Neural progenitor cell (in vitro differentiated cells): ENCODE results near the gene TRPM2. TPM values are rescaled to one million over a fixed set of nuclear protein-coding genes. Genes with fewer than 3 reads are reported as not detected.

Experiments
- DNase-seq: peaks from one replicate; pipeline ENCODE4 v3.0.0-alpha.2; 2016; ENCODE audit warnings: low spot score
- H2AFZ ChIP-seq: fragments of 200-600 bp; sonication (generic); replicated peaks from 2 replicates; pipeline ENCODE4 v1.6.1; 2016; ENCODE audit warnings: antibody characterized with exemption
- H3F3A ChIP-seq: fragments of 200-600 bp; sonication (generic); 2 replicates; pipeline ENCODE4 v1.6.1; 2016; ENCODE audit warnings: antibody characterized with exemption, low read depth
- H3K27ac ChIP-seq: fragments of 200-600 bp; sonication (generic); 2 replicates; pipeline ENCODE4 v1.5.1; 2016; ENCODE audit warnings: mild to moderate bottlenecking
- H3K27me3 ChIP-seq: fragments of 200-600 bp; sonication (generic); 2 replicates; pipeline ENCODE4 v1.6.1; 2016; ENCODE audit warnings: mild to moderate bottlenecking, moderate library complexity
- H3K36me3 ChIP-seq: fragments of 200-600 bp; sonication (generic); 2 replicates; pipeline ENCODE4 v1.5.1; 2016
- H3K4me1 ChIP-seq: fragments of 200-600 bp; sonication (generic); 2 replicates; pipeline ENCODE4 v1.6.1; 2016; ENCODE audit warnings: mixed run types
- H3K4me2 ChIP-seq: fragments of 200-600 bp; sonication (generic); 2 replicates; pipeline ENCODE4 v1.6.1; 2016
- H3K4me3 ChIP-seq: fragments of 200-600 bp; sonication (generic); 2 replicates; pipeline ENCODE4 v1.5.1; 2016
- H3K79me2 ChIP-seq: fragments of 200-600 bp; sonication (generic); 2 replicates; pipeline ENCODE4 v1.6.1; 2016; ENCODE audit warnings: low read depth
- H3K9ac ChIP-seq: fragments of 200-600 bp; sonication (generic); 2 replicates; pipeline ENCODE4 v1.6.1; 2016
- H3K9me3 ChIP-seq: fragments of 200-600 bp; sonication (generic); 2 replicates; pipeline ENCODE4 v1.5.1; 2016; ENCODE audit warnings: low read depth
- H4K20me1 ChIP-seq: fragments of 200-600 bp; sonication (generic); 2 replicates; pipeline ENCODE4 v1.6.1; 2016; ENCODE audit warnings: low read depth
- H3K27ac Mint-ChIP-seq: 3 replicates; pipeline ENCODE4 v1.8.0; 2021; ENCODE audit warnings: mixed read lengths
- H3K27me3 Mint-ChIP-seq: 2 replicates; pipeline ENCODE4 v1.8.0; 2022; ENCODE audit warnings: low read depth, mild to moderate bottlenecking, inconsistent platforms, moderate library complexity, mixed read lengths; ENCODE audit not compliant: insufficient read depth
- H3K36me3 Mint-ChIP-seq: 3 replicates; pipeline ENCODE4 v1.8.0; 2021; ENCODE audit warnings: mixed read lengths
- H3K4me1 Mint-ChIP-seq: 3 replicates; pipeline ENCODE4 v1.8.0; 2021; ENCODE audit warnings: mixed read lengths
- H3K4me3 Mint-ChIP-seq: 3 replicates; pipeline ENCODE4 v1.8.0; 2021; ENCODE audit warnings: mild to moderate bottlenecking, moderate library complexity, mixed read lengths
- H3K9me3 Mint-ChIP-seq: 3 replicates; pipeline ENCODE4 v1.8.0; 2020; ENCODE audit warnings: mixed read lengths
- EZH2 ChIP-seq: fragments of 200-600 bp; sonication (generic); IDR thresholded peaks from 2 replicates; pipeline ENCODE4 v1.6.1; 2017; ENCODE audit warnings: antibody characterized with exemption, mild to moderate bottlenecking, moderate library complexity
- EZH2phosphoT487 ChIP-seq: fragments of 200-600 bp; sonication (generic); IDR thresholded peaks from 2 replicates; pipeline ENCODE4 v1.6.1; 2017; ENCODE audit warnings: antibody characterized with exemption
- total RNA-seq: library from RNA; depleted of rRNA; stranded (reverse); fragments of >200 nt; gene quantifications from 2 replicates; pipeline ENCODE4 v1.2.3, GENCODE V29; 2015; ENCODE audit warnings: low replicate concordance
- TF ChIP-seq, protein P1 (sequence below): fragments of 200-600 bp; sonication (generic); IDR thresholded peaks from 2 replicates; pipeline ENCODE4 v1.5.1; 2017; ENCODE audit warnings: antibody characterized with exemption, mild to moderate bottlenecking

TRPM2 gene
- total RNA-seq, 1 donor from 2014 or later = not detected

DNA sequence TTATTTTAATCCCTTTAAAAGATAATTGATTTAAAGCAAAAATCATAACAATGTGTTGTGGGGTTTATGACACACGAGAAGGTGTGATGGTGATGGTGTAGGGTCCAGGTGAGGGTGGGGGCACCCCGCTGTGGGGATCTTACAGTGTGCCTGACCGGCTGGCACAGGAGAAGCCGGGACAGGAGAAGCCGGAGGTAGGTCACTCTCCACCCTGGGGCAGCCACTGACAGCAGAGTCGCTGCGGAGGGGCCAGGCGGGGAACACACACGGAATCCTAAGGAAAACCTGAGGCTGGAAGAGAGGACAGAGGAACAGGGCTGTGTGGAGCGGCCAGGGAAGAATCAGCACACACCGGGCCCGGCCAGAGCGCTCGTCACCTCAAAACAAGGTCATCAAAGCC lies 97.6 kb downstream of the TRPM2 start:
- peaks cover 6% of the 10 kb centered on the region for H3K27me3 Mint-ChIP-seq
- Histone ChIP-seq H2AFZ (no peak overlapping the region), H4K20me1 (no peaks in the 10 kb centered on the region), H3K4me2 (no peak overlapping the region), H3K36me3 (no peaks in the 10 kb centered on the region), H3K9me3 (no peaks in the 10 kb centered on the region), H3F3A (no peaks in the 10 kb centered on the region), H3K27me3 (peaks cover 29% of the 10 kb centered on the region), H3K79me2 (no peaks in the 10 kb centered on the region), H3K4me1 (peaks cover 9% of the 10 kb centered on the region), H3K4me3 (no peak overlapping the region), H3K9ac (no peak overlapping the region), H3K27ac (no peak overlapping the region)
- peaks cover 8% of the 10 kb centered on the region for H3K4me1 Mint-ChIP-seq
- H3K36me3 Mint-ChIP-seq = no peaks in the 10 kb centered on the region
- DNase-seq = no peak
- no peak for TF ChIP-seq EZH2
- TF ChIP-seq, protein P1, sequence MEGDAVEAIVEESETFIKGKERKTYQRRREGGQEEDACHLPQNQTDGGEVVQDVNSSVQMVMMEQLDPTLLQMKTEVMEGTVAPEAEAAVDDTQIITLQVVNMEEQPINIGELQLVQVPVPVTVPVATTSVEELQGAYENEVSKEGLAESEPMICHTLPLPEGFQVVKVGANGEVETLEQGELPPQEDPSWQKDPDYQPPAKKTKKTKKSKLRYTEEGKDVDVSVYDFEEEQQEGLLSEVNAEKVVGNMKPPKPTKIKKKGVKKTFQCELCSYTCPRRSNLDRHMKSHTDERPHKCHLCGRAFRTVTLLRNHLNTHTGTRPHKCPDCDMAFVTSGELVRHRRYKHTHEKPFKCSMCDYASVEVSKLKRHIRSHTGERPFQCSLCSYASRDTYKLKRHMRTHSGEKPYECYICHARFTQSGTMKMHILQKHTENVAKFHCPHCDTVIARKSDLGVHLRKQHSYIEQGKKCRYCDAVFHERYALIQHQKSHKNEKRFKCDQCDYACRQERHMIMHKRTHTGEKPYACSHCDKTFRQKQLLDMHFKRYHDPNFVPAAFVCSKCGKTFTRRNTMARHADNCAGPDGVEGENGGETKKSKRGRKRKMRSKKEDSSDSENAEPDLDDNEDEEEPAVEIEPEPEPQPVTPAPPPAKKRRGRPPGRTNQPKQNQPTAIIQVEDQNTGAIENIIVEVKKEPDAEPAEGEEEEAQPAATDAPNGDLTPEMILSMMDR = no peak
- TF ChIP-seq EZH2phosphoT487 = no peak
- peaks cover 13% of the 10 kb centered on the region for H3K9me3 Mint-ChIP-seq
- H3K27ac Mint-ChIP-seq = no peak overlapping the region
- H3K4me3 Mint-ChIP-seq = no peak overlapping the region

DNA sequence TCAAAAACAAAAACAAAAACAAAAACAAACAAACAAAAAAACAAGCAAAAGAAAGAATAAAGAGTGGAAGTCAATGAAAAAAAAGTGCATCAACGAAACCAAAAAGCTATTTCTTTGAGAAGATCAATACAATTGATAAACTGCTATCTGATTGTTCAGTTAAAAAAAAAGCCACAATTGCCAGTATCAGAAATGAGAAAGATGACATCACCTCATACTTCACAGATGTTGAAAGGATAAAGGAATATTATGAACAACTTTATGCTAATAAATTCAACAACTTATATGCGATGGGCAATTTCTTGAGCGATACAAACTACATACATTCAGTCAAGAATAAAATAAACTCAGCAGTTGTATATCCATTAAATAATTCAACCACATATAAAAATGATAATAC lies 99.7 kb downstream of the TRPM2 start:
- Histone ChIP-seq H3K9me3 (no peaks in the 10 kb centered on the region), H3K4me2 (no peak overlapping the region), H4K20me1 (no peaks in the 10 kb centered on the region), H3K4me1 (peaks cover 9% of the 10 kb centered on the region), H3K27ac (no peak overlapping the region), H3K79me2 (no peaks in the 10 kb centered on the region), H3K4me3 (no peak overlapping the region), H2AFZ (no peak overlapping the region), H3K27me3 (peaks cover 33% of the 10 kb centered on the region), H3K9ac (no peak overlapping the region), H3K36me3 (no peaks in the 10 kb centered on the region), H3F3A (no peaks in the 10 kb centered on the region)
- Mint-ChIP-seq H3K9me3 (peaks cover 13% of the 10 kb centered on the region), H3K27ac (no peak overlapping the region), H3K4me3 (no peak overlapping the region), H3K36me3 (no peaks in the 10 kb centered on the region), H3K27me3 (peaks cover 2% of the 10 kb centered on the region), H3K4me1 (peaks cover 8% of the 10 kb centered on the region)
- no peak for TF ChIP-seq EZH2phosphoT487
- TF ChIP-seq EZH2 = no peak
- TF ChIP-seq, protein P1 = no peak
- DNase-seq = no peak

DNA sequence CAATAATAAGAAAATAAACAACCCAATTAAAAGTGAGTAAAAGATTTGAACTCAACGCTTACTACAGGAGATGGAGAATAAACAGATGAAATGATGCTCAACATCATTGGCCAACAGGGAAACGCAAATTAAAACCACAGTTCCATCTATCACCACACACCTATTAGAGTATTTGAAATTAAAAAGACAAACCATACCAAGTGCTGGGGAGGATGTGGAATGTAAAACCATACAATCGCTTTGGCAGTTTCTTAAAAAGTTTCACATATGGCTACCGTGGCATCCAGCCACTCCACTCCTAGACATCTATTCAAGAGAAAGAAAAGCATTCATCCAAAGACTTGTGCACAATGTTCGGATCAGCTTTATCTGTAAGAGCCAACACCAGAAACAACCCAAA lies 100.6 kb downstream of the TRPM2 start:
- Histone ChIP-seq H3K27ac (no peak overlapping the region), H3K4me3 (no peak overlapping the region), H4K20me1 (no peaks in the 10 kb centered on the region), H3K4me2 (no peak overlapping the region), H3K79me2 (no peaks in the 10 kb centered on the region), H3K9me3 (no peaks in the 10 kb centered on the region), H3F3A (no peaks in the 10 kb centered on the region), H3K27me3 (peaks cover 33% of the 10 kb centered on the region), H3K36me3 (no peaks in the 10 kb centered on the region), H3K4me1 (peaks cover under 1% of the 10 kb centered on the region), H2AFZ (no peak overlapping the region), H3K9ac (no peak overlapping the region)
- Mint-ChIP-seq H3K9me3 (peaks cover 13% of the 10 kb centered on the region), H3K27ac (no peak overlapping the region), H3K4me1 (peaks cover 4% of the 10 kb centered on the region), H3K36me3 (no peaks in the 10 kb centered on the region), H3K27me3 (peaks cover 6% of the 10 kb centered on the region), H3K4me3 (peak overlapping the region; percentile 71)
- no peak for DNase-seq
- TF ChIP-seq, protein P1 = no peak
- TF ChIP-seq EZH2 = no peak
- no peak for TF ChIP-seq EZH2phosphoT487
